ENCODE data around the gene MRGPRX1.
"Not testable (repeated sequence)": the region's sequence is repeated elsewhere in the genome, so short reads cannot be mapped to it uniquely, and the experiment has no call there.

The MRGPRX1 gene

DNA sequence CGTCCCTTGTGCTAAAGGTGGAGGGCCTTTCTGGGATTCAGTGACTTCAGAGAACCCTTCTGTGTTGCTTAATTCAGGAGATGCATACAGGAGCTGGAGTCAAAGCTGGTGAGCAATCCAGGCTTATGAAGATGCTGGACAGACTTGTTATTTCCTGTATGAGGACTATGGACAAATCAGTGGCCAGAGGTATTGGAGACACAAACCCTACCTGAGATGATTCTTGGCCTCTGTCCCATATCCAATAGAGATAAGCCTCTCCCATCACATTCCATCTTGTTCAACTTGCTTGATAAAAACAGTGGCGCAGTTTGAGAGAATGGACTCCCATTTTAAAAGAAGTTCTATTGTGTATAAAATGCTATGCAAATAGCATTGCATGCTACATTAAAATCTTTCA is at the start of gene MRGPRX1:
MRGPRX1 (minus strand) TSS at position 101 of the 400 bp plus-strand sequence. CDS start 4,630 bp downstream, outside the sequence.
- ATAC-seq, result no peak

DNA sequence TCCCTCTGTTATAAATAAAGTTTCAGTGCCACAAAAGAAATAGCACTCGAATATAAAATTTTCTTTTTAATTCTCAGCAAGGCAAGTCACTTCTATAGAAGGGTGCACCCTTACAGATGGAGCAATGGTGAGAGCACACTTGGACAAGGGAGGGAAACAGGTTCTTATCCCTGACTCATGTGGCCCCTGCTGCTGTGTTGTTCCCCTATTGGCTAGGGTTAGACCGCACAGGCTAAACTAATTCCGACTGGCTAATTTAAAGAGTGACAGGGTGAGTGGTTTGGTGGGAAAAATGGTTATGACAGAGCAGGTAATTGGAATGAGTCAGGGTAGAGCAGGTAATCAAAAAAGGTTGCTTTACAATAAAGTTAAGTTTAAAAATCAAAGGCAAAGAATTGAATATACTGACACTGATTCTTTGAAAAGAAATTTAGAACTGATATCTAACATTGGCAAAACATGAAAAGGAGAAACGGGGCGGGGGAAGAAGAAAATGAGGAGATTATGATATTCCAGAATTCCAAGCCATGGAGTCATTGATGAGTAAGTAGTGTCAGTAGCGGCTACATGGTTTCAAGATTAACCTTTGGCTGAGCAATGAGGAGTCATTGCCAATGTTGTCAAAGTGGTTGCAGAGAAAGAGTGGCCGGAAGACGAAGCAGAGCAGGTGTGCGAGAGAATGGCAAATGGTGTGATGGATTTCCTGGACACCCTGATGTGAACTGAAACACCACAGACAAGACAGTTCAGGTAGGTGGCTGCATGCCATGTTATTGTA is 48.4 kb upstream of the MRGPRX1 start:
- no peak for ATAC-seq

DNA sequence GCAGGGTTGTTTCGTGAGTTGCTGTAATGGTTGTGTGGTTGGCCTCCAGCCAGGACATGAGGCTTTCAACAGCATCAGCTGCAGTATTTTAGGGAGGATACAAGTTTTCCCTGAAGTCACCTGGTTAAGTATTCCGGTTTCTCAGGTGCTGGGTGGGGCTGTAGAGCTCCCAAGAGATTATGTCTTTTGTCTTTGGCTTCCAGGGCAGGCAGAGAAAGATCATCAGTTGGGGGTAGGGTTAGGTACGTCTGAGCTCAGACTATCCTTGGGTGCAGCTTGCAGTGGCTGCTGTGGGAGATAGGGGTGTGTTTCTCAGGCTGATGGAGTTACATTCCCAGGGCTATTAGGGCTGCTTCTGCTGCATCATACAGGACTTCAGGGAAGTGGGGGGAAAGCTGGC is 47.5 kb upstream of the MRGPRX1 start:
- ATAC-seq, result no peak

DNA sequence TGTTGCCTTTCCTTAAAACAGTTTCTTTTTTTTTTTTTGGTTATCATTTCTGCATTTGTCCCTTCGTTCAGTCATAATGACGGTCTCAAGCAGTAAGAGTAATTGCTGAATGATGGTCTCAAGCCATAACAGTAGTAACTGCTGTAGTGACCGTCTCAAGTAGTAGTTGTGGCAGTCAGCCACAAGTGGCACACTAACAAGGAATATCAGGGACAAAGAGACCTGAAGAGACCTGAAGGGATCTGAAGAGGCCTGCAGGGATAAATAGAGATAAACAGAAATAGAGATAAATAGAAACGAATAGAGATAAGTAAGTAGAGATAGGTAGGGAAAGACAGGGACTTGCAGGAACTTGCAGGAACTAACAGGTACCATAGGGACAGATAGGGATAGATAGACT is 42.7 kb upstream of the MRGPRX1 start:
- ATAC-seq, result no peak

DNA sequence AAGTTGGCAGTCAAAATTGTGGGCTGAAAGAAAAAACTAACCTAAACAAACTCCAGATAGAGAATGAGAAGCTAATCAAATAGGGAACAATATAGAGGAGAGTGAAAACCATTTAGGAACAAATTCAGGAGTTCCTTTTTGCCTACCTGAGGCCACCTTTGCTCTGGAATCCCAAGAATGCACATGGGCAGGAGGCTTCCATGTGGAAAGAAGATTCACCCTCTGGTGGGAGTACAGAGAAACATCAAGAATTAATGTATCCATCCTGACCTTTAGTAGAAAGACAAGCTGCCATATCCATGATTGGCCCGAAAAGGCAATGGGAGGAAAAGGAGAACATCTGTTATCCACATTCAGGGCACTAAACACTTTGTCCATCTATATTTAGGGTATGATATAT is 35.0 kb upstream of the MRGPRX1 start:
- no peak for ATAC-seq

DNA sequence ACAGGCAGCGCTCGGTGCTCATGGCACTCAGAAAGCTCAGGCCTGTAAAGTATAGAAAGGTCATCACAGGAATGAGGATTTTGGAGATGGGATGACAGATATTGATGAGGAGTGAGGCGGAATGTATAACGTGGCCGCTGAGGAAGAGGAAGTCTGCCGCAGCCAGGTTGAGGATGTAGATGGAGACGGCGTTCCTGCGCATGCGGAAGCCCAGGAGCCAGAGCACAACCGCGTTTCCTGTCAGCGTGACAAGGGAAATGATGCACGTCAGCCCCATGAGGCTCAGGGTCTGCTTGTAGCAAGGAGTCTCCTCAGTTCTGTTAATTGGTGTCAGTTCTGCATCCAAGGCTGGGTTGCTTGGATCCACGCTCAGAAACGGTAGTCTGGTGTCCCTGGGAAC is 33.1 kb upstream of the MRGPRX1 start:
- ATAC-seq, result no peak

DNA sequence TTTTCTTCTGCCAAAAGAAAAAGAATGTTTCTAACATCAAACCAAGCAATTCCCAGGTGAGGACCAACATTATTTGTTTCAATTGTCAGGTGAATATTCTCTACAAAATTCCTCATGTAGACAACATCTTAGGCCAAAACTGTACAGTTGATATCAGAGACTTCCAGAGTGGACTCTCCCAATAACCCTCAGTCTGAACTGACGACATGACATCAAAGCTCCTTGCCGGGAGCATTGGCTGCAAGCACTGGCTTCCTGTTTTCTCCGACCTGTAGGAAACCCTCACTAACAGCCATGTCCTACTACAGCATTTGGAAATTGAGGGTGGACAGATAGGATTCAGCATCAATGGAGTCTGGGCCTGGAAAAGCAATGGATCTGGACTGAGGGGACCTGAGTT is 30.5 kb upstream of the MRGPRX1 start:
- no peak for ATAC-seq

DNA sequence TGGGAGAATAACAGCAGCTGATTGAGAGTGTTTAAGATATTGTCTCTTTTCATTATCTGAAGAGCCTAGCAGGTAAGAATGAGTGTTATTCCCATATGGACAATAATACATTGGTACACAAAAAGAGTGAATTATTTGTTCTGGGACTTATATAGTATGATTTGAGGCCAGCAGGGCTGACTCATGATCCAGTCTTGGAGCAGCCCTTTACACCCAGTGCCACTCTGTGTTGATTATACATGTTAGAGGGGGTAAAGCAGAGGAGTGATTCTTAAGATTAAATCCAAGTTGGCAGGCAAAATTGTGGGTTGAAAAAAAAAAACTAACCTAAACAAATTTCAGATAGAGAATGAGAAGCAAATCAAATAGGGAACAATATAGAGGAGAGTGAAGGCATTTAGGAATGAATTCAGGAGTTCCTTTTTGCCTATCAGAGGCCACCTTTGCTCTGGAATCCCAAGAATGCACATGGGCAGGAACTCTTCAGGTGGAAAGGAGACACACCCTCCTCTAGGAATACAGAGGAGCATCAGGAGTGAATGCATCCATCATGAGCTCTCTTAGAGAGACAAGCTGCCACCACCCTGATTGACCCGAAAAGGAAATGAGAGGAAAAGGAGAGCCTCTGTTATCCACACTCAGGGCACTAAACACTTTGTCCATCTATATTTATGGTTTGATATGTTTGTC is 19.2 kb upstream of the MRGPRX1 start:
- ATAC-seq, result no peak

DNA sequence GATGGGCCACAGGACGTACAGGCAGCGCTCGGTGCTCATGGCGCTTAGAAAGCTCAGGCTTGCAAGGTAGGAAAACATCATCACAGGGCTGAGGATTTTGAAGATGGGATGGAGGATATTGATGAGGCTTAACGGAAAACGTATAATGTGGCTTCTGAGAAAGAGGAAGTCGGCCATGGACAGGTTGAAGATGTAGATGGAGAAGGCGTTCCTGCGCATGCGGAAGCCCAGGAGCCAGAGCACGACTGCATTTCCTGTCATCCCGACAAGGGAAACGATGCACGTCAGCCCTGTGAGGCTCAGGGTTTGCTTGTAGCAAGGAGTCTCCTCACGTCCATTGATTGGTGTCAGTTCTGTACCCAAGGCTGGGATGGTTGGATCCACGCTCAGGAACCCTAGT is 17.4 kb upstream of the MRGPRX1 start:
- ATAC-seq, result no peak

DNA sequence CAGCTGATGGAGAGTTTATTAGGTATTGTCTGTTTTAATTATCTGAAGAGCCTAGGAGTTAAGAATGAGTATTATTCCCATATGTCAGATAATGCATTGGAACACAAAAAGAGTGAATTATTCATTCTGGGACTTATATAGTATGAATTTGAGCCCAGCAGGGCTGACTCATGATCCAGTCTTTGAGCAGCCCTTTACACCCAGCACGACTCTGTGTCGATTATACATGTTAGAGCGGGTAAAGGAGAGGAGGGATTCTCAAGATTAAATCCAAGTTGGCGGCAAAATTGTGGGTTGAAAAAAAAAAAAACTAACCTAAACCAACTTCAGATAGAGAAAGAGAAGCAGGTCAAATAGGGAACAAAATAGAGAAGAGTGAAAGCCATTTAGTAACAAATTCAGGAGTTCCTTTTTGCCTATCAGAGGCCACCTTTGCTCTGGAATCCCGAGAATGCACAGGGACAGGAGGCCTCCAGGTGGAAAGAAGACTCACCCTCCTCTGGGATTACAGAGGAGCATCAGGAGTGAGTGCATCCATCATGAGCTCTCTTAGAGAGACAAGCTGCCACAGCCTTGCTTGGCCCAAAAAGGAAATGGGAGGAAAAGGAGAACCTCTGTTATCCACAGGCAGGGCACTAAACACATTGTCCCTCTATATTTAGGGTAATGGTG is 3.1 kb downstream of the MRGPRX1 start:
- ATAC-seq, result no peak

DNA sequence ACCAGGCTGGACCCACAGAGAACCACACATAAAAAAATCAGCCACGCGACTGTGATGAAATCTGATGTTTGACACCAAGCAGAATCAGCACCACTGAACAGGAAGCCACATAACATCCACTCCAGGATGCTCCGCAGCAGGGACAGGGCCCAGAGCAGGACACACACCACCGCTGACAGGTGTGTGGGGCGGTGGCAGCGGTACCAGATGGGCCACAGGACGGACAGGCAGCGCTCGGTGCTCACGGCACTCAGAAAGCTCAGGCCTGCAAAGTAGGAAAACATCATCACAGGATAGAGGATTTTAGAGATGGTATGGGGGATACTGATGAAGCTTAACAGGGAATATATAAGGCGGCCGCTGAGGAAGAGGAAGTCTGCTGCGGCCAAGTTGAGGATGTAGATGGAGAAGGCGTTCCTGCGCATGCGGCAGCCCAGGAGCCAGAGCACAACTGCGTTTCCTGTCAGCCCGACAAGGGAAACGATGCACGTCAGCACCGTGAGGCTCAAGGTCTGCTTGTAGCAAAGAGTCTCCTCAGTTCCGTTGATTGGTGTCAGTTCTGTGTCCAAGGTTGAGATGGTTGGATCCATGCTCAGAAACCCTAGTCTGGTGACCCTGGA is 4.9 kb downstream of the MRGPRX1 start:
- no peak for ATAC-seq

DNA sequence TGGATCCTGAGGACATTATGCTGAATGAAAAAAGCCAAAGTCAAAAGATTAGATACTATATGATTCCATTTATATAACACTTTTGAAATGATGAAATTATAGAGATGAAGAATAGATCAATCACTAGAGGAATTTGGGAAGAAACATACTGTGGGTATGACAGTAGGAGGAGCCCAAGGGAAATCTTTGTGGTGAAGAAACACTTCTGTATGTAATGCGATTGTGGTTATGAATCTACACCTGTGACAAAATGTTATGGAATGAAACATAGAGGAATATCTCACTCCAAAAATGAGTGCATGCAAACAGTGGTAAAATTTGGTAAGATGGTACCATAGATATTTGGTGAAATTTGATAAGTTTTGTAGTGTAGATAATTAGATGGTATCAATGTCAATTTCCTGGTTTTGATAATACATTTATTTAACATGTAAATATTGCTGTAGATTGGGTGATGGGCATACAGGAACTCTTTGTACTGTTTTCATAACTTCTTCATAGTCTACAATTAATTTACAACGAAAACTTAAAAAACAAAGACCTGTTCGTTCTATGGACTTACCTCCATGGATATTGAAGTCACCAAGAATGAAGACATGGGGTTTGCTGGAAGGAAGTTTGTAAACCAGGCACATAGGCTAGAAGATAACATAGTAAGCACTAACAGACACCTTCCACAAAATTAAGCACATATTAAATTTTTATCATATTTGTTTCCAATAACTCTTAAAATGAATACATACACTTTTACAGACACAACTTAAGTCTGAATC is 11.5 kb downstream of the MRGPRX1 start:
- no peak for ATAC-seq

DNA sequence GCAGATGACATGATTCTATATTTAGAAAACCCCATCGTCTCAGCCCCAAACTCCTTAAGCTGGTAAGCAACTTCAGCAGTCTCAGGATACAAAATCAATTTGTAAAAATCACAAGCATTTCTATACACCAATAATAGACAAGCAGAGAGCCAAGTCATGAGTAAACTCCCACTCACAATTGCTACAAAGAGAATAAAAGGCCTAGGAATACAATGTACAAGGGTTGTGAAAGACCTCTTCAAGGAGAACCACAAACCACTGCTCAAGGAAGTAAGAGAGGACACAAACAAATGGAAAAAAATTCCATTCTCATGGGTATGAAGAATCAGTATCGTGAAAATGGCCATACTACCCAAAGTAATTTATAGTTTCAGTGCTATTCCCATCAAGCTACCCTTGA is 13.8 kb downstream of the MRGPRX1 start:
- ATAC-seq, result not testable (repeated sequence)

DNA sequence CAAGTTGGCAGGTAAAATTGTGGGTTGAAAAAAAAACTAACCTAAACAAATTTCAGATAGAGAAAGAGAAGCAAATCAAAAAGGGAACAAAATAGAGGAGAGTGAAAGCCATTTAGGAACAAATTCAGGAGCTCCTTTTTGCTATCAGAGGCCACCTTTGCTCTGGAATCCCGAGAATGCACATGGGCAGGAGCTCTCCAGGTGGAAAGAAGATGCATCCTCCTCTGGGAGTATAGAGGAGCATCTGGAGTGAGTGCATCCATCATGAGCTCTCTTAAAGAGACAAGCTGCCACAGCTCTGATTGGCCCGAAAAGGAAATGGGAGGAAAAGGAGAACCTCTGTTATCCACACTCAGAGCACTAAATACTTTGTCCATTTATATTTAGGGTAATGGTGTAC is 26.3 kb downstream of the MRGPRX1 start:
- no peak for ATAC-seq

DNA sequence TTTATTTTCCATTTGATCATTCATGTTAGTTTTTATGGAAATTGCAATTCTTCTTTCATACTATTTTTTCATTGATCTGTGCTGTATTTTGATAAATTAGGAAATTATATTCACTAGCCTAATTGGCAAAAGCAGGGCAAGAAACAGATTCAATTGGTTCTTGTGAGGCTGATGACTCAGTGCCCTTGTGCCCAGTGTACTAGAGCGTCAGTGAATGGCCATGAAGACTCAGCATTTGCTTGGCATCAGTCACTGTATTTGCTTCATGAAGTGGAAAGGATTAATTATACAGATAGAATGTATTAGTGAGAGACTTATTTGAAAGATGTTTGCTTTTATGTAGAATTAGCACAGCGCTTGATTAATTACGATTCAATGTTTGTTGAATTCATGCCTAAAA is 31.8 kb downstream of the MRGPRX1 start:
- no peak for ATAC-seq

DNA sequence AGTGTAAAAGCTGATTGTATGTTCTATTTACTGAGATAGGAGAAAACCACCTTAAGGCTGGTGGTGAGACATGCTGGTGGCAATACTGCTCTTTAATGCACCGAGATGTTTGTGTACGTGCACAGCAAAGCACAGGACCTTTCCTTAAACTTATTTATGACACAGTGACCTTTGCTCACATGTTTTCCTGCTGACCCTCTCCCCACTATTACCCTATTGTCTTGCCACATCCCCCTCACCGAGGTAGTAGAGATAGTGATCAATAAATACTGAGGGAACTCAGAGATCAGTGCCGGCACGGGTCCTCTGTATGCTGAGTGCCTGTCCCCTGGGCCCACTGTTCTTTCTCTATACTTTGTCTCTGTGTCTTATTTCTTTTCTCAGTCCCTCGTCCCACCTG is 38.6 kb downstream of the MRGPRX1 start:
- ATAC-seq, result not testable (repeated sequence)

DNA sequence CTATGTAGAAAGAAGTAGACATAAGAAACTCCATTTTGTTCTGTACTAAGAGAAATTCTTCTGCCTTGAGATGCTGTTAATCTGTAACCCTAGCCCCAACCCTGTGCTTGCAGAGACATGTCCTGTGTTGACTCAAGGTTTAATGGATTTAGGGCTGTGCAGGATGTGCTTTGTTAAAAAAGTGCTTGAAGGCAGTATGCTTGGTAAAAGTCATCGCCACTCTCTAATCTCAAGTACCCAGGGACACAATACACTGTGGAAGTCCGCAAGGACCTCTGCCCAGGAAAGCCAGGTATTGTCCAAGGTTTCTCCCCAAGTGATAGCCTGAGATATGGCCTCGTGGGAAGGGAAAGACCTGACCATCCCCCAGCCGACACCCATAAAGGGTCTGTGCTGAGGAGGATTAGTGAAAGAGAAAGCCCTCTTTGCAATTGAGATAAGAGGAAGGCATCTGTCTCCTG is 39.0 kb downstream of the MRGPRX1 start:
- not testable (repeated sequence) for ATAC-seq

DNA sequence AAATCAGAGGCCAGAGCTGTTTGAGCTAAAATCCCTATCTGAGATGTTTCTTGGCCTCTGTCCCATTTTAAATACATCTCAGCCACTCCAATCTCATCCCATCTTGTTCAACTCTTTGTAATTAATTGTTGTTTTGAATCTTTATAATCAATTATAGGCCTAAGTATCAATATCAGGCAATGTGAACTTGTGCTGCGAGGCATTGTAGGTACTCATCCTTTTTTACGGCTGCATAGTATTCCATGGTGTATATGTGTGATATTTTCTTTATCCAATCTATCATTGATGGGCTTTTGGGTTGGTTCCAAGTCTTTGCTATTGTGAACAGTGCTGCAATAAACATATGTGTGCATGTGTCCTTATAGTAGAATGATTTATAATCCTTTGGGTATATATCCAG is 47.5 kb downstream of the MRGPRX1 start:
- not testable (repeated sequence) for ATAC-seq

DNA sequence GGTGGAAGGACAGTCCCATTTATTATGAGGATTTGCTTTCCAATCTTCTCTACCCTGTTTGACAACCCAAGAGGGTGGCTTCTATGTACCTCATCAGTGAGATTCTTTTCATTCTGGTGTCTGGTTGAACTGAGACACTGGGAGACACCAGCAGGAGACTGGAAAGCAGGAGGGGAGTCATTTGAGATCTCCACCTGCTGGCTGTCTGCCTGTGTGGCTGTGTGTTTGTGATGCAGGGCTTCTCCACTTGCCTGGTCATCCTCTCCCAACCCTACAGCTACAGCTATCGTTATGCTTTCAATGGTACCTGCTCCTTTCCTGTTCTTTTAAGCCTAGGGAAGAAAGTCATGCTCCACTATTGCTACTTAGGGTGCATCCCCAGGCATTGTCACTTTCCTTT is 48.6 kb downstream of the MRGPRX1 start:
- no peak for ATAC-seq

Data from activated CD4-positive, CD25-positive, alpha-beta regulatory T cell treated with anti-CD3 and anti-CD28 coated beads, Interleukin-2, amount 50 U/mL, for 24 hours (primary cell).